Measurements from ENCODE around the gene PPP2R5E.

DNA sequence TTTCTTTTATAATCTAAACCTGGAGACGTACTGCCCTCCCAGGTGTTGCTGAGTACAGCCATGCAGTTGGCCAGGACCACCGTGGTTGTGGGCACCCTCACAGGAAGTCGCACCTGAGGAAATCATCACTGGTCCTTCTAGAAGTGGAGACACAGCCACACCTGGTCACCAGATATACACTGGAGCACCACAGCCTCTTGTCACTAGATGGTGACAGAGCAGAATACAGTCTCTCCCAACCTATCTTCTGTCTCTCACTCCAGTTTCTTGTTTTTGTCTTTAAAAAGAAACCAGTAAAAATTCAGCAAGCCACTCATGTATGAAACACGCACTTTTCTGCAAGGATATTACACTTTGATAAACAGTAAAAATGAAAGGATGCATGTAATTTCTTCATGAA lies 181.4 kb downstream of the PPP2R5E start:
- TF ChIP-seq, protein P1, sequence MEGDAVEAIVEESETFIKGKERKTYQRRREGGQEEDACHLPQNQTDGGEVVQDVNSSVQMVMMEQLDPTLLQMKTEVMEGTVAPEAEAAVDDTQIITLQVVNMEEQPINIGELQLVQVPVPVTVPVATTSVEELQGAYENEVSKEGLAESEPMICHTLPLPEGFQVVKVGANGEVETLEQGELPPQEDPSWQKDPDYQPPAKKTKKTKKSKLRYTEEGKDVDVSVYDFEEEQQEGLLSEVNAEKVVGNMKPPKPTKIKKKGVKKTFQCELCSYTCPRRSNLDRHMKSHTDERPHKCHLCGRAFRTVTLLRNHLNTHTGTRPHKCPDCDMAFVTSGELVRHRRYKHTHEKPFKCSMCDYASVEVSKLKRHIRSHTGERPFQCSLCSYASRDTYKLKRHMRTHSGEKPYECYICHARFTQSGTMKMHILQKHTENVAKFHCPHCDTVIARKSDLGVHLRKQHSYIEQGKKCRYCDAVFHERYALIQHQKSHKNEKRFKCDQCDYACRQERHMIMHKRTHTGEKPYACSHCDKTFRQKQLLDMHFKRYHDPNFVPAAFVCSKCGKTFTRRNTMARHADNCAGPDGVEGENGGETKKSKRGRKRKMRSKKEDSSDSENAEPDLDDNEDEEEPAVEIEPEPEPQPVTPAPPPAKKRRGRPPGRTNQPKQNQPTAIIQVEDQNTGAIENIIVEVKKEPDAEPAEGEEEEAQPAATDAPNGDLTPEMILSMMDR (IDR thresholded peaks at IDR 0.05; ENCODE audit: control extremely low read depth in 1 of 3, insufficient read depth in 1 of 3, low read depth in 1 of 3, low read length in 3 of 3): no peak; a peak in 1 of 4 replicates
- TF ChIP-seq POLR2AphosphoS5 (IDR thresholded peaks at IDR 0.05; ENCODE audit: low read depth, low read length) (no peak), TEAD4 (IDR thresholded peaks at IDR 0.05; ENCODE audit: low read depth, low read length) (no peak)

All from H1 (cell line).